C4-2B (cell line): ENCODE data around the gene PTPRT.

Experiments
- CTCF ChIP-seq: fragments of 450-650 bp; conservative IDR thresholded peaks from 2 replicates; pipeline ENCODE4 v1.5.1; 2017; ENCODE audit warnings: mild to moderate bottlenecking
- ZFX ChIP-seq: fragments of 450-650 bp; IDR thresholded peaks from 2 replicates; pipeline ENCODE4 v1.6.1; 2017

DNA sequence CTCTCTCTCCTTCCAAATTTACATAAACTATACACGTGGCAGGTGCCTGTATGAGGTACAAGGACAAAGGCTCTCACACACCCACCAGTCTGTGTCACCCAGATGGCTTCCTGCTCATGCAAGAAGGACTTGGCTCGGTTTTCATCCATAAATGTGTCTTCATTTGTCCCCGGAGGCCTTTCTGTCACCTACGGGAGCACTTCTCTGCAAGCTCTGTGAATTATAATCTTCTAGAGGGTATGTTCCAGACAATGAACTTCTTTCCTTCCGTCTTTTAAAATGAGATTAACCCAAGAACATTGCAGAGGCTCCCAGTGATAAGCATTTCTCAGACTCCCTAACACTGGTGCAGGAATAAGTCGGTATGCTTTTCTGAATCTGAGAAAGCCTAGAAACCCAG, 123.6 kb downstream of the PTPRT start:
- TF ChIP-seq CTCF (no peak), ZFX (no peak)
